HT-29 (cell line): ENCODE data around the gene SPACA5B. TPM values are rescaled to one million over a fixed set of nuclear protein-coding genes. Genes with fewer than 3 reads are reported as not detected.
"Not testable (repeated sequence)": the region's sequence is repeated elsewhere in the genome, so short reads cannot be mapped to it uniquely, and the experiment has no call there.

Experiments used
- DNase-seq: peaks from one replicate; pipeline ENCODE4 v3.0.0-alpha.2; 2015; ENCODE audit warnings: low spot score
- total RNA-seq: library from RNA; depleted of rRNA; stranded (reverse); fragments of >200 nt; shearing (Covaris generic); gene quantifications from 2 replicates; pipeline ENCODE4 v1.2.3, GENCODE V29; 2014; rRNA removed

The SPACA5B gene
- not detected in 2 replicates for total RNA-seq

- not testable (repeated sequence) for DNase-seq
These were observed at the start of gene SPACA5B for GRCh38 chrX:48130326-48130725. Gene SPACA5B (plus strand): TSS chrX:48130626. CDS start chrX:48130688, 62 bp downstream.

DNA sequence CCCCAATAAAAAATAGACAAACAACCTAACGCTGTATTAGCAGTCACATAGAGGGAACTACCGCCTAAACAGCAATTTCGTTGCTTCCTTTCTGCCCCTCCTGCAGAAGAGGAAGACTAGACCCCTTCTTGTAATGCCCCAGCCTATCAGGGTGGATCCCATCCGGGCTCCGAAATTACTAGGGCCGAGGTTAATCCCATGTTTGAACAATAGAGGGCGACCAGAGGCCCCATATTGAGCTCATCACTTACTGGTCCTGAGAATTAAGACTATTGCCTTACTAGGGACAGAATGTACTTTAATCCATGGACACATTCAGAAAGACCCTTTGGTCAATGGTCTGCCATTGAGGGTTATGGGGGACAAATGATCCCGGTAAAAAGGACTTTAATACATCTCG lies 47.2 kb upstream of the SPACA5B start:
- peak; percentile 66 for DNase-seq

DNA sequence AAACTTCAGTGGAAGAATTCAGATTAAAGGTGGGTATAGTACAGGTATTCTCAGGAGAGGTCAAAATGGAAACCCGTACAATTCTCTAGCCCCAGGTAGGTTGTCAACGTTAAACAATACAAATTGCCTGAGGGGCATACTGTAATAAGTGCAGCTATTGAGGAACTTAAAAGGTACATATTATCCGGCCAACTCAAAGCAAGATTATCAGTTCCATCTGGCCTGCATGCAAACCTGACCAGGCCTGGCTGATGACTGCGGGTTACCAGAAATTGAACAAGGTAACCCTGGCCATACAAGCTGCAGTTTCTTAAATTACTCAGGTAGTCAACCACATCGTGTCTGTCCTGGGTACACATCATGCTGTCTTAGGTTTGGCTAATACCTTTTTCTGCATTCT lies 46.7 kb upstream of the SPACA5B start:
- no peak for DNase-seq

DNA sequence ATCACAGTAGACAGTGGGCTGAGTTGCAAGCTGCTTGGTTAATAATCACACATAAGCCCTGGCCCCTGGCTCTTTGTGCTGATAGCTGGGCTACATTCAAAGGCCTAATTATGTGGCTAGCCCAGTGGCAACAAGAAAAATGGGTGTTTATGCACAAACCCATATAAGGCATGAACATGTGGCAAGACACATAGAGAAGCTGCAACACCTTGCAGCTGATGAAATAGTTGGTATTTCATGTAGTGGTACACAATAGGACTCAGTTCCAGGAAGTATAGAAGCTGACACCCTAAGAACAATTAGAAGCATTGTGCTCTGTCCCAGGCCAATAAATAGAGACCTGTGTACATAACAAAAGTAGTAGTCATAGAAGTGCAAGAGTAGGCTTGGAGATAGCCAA lies 44.3 kb upstream of the SPACA5B start:
- peak; percentile 47 for DNase-seq

DNA sequence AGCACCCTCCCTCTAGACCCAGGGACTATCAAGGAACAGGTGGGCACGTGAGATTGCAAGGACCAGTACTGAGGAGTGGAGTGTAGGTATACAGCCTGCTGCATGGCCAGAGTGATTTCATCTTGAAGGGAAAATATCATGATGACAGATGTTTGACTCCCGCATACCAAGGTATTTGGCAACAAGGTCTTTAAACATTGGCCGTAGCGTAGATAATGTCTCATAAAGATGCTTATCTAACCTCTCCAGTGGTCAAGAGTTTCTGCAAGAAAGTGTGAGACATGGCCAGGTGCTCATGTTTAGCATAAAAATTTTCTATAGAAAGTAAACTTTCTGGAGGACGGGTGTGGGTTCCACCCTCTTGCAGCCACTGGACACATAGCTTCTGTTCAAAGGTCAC lies 40.3 kb upstream of the SPACA5B start:
- DNase-seq = peak; percentile 35

GRCh38 chrX:48092558-48092957 lies 37.9 kb upstream of the SPACA5B start:
- not testable (repeated sequence) for DNase-seq

DNA sequence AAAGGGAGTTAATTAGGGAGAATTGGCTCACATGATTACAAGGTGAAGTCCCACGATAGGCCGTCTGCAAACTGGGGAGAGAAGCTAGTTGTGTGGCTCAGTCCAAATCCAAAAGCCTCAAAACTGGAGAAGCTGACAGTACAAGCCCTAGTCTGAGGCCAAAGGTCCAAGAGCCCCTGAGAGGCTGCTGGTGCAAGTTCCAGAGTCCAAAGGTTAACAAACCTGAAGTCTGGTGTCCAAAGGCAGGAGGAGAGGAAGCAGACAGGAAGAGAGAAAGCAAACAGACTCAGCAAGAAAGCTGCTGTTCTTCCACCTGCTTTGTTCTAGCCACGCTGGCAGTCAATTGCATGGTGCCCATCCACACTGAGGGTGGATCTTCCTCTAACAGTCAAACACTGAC lies 29.0 kb upstream of the SPACA5B start:
- no peak for DNase-seq

DNA sequence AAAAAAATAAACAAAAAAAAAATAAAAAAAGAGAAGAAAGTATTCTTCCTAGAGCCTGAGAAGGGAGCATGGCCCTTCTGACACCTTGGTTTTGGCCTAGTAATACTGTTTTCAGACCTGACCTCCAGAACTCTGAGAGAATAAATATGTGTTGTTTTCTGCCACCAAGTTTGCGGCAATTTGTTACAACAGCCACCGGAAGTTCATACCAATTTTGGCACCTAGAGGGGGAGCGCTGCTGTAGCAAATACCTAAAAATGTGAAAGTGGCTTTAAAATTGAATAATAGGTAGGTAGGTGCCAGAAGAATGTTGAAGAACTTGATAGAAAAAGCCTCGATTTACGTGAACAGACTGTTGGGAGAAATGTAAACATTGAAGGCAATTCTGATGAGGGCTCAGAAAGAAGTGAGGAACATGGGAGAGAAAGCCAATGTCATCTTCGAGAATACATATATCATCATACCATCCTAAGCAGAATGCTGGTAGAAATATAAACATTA lies 27.5 kb upstream of the SPACA5B start:
- no peak for DNase-seq

DNA sequence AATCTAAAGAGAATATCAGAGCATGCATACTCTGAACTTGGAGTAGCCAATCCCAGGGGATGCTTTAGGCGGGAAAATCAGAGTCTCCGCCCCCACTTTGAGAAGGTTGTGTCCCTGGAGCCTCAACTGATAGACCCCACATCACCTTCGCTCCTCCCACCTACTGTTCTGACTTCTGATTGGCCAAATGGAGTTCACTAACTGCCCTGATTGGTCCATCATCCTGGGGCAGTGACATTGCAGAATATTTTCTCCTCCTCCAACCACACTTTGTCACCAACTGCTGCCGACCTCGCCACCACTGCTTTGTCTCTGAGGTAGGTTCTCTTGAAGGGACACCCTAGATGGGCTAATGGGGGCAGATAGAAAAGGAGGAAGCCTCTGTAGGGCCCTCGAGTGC lies 22.7 kb upstream of the SPACA5B start:
- DNase-seq = no peak

GRCh38 chrX:48125286-48125685 lies 5.1 kb upstream of the SPACA5B start:
- DNase-seq = not testable (repeated sequence)

DNA sequence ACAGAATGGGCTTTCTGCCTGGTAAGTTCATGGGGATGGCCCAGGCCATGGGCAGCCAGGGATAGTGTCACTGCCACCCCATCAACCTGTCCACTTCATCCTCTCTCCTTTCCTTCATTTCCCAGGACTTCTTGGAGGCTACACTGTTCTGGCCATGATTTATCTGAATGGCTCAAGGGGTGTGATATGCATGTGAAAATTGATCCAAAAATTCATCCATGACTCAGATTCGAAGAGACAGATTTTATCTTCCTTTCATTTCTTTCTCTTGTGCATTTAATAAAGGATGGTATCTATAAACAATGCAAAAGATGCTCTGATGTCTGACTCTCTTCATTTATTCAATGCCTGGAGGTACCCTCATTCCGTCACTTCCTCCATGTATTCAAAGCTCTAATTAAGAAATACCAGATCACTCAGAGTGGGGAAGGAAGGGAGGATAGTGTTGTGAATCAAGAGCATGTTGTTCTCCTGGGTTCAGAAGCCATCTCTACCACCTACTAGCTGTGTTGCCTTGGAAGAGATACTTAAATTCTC lies 1.9 kb downstream of the SPACA5B start:
- DNase-seq = not testable (repeated sequence)

DNA sequence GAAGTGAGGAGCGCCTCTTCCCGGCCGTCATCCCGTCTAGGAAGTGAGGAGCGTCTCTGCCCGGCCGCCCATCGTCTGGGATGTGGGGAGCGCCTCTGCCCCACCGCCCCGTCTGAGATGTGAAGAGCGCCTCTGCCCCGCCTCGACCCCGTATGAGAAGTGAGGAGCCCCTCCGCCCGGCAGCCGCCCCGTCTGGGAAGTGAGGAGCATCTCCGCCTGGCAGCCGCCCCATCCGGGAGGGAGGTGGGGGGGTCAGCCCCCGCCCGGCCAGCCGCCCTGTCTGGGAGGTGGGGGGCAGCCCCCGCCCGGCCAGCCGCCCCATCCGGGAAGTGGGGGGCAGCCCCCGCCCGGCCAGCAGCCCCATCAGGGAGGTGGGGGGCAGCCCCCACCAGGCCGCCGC lies 8.7 kb downstream of the SPACA5B start:
- not testable (repeated sequence) for DNase-seq

DNA sequence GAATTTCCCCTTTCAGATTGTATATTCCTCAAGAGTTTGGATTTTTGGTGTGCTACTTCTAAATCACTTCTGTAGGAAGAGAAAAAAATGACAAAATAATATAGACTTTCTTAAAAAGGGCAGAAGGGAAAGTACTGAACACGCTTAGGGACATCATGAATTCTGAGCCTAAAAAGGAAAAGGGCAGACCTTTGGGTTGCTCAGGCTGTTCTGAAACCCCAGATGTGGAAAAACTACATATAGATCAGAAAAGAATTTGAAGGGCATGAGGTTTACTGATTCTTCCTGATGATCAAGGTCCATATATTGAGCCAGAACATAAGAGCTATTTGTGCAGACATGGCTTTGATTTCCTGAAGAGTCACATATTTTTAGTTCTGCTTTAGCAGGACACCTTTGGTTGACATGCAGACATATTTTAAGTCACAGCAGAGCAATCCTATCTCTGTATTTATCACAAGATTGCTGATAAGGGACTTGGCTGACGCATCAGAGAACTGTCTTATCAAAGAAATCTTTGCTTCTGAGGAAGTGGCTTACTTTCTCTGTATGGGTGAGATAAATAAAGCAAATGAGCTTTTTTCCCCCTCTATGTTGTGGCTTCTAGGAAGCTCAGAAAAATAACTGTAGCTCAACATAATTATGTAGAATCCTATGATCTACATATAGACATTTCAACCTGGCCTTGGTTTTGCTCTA lies 11.5 kb downstream of the SPACA5B start:
- not testable (repeated sequence) for DNase-seq

DNA sequence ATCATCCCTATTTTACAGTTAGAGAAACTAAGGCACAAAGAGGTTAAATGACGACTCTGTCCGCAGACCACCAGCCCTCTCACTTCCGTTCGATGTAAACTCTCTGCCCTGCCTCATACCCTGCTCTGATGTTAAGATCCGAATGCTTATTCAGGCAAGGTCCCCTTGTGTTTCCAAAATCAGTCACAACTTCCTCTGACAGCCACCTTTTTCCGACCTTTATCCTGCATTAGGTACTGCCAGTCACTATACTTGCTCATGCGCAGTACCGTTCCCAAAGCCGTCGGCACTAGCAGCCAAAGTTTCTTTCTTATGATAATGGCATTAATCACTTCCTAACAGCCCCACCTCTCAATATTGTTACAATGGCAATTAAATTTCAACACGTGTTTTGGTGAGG lies 12.3 kb downstream of the SPACA5B start:
- DNase-seq = not testable (repeated sequence)

GRCh38 chrX:48153769-48154168 lies 23.3 kb downstream of the SPACA5B start:
- no peak for DNase-seq

GRCh38 chrX:48154796-48155195 lies 24.4 kb downstream of the SPACA5B start:
- no peak for DNase-seq

- no peak for DNase-seq
These were observed 25.6 kb downstream of the SPACA5B start for GRCh38 chrX:48156014-48156413.

DNA sequence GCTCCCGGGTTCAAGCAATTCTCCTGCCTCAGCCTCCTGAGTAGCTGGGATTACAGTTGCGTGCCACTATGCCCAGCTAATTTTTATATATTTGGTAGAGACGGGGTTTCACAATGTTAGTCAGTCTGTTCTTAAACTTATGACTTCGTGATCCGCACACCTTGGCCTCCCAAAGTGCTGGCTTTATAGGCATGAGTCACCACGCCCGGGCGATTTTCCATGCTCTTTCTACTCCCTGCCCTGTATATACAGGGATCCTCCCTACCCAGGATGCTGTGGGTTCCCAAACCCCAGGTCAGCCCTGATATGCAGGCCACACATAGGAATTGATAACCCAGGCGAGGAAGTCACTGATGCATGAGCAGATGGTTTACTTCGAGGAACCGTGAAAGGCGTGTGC lies 34.8 kb downstream of the SPACA5B start:
- peak; percentile 11 for DNase-seq

DNA sequence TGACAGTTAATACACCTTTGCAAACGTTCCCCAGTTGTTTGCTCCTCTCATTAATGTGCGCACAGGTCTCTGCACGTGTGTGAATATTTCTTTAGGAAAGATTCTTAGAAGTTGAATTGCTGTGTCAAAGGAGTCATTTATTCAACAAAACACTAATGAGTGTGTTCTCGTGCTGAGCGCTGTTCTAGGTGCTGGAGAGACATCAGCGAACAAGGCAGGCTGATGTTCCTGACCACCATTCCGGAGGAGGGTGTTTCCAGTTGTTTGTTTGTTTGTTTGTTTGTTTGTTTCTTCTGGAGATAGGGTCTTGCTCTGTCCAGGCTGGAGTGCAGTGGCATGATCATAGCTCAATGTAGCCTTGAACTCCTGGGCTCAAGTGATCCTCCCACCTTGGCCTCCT lies 35.9 kb downstream of the SPACA5B start:
- DNase-seq = not testable (repeated sequence)

GRCh38 chrX:48179691-48180090 lies 49.3 kb downstream of the SPACA5B start:
- no peak for DNase-seq

DNA sequence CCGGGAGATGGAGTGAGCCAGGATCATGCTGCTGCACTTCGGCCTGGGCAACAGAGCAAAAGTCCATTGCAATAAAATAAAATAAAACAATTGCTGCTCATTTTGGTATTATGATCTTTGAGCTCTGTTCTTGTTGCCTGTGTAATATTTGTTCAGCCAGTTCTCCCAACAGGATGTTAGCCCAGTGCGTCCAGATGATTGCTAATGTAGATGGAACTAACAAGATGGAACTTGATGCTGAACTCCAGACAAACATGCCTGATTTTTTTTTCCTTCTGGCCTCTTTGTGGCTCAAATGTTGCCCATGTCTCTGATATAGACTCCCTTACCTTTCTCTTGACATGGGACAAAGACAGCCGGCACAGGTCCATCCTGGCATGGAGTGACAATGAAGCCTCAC lies 50.4 kb downstream of the SPACA5B start:
- DNase-seq = no peak

DNA sequence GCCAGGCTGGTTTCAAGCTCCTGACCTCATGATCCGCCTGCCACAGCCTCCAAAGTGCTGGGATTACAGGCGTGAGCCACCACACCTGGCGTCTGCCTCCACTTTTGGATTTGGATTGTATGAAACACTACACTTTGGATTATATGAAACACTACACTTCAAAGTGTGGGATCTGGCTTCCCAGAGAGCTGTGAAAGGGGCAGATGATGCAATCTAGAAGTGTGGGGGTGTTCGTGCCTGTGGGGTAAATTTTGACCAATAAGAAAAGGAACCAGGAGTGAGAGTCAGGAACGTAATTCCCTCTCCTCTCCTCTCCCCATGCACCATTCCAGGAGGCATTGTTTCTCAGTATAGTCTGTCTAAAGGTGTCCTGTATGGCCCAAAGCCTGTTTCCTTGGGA lies 51.5 kb downstream of the SPACA5B start:
- DNase-seq = not testable (repeated sequence)
